K562 (cell line): Measurements from ENCODE around the gene OPCML. TPM values are rescaled to one million over a fixed set of nuclear protein-coding genes. Genes with fewer than 3 reads are reported as not detected.

Experiments used
- ATAC-seq: fragments of 200-7000 bp; cut with Tn5 transposase; 3 replicates; pipeline ENCODE4 v1.9.1; 2020; ENCODE audit warnings: moderate library complexity
- BruUV-seq: library from RNA; stranded (reverse); fragments of 400-500 nt; replicated peaks from 2 replicates; lab custom pipeline; 2021; lab: Mats Ljungman, UMichigan
- CTCF ChIA-PET: fragments of 300-600 bp; formaldehyde crosslinking; extraction: SDS; loops from one replicate; lab custom pipeline; 2021; ENCODE audit warnings: low intra/inter-chr PET ratio; lab: Yijun Ruan, JAX
- POLR2A ChIA-PET: fragments of 300-600, 350-650 bp; sonication (Branson Sonifier 250); formaldehyde crosslinking; extraction: SDS; loops from one replicate; lab custom pipeline; 2021; ENCODE audit warnings: antibody characterized with exemption, inconsistent platforms; lab: Yijun Ruan, JAX
- DNase-seq, 4 experiments: peaks; one replicate each; pipeline versions ENCODE4 v3.0.0 to v3.0.0-alpha.2; 2011 to 2018; ENCODE audit warnings: low spot score in 3 of 4, mixed read lengths in 3 of 4; ENCODE audit errors: extremely low read depth in 1 of 4
- FAIRE-seq: peaks from 2 replicates; lab custom pipeline; 2011; peaks lifted over from hg19 to GRCh38; lab: Jason Lieb, UNC
- H2AFZ ChIP-seq: 2 replicates; pipeline ENCODE4 v1.6.0; 2011; ENCODE audit warnings: low read depth, low read length, control low read depth, inconsistent platforms
- H3K27ac ChIP-seq: fragments of 200-600 bp; 3 replicates; pipeline ENCODE4 v1.8.0; 2011; ENCODE audit warnings: low read depth, mild to moderate bottlenecking, control low read depth, inconsistent platforms, low read length, moderate library complexity, mixed read lengths; ENCODE audit errors: extremely low read depth
- H3K27me3 ChIP-seq, 2 experiments: fragments of 300-600 bp in 1 of 2; 2 replicates in 1 of 2; 3 replicates in 1 of 2; pipeline versions ENCODE4 v1.6.0 to v1.8.0; 2011; ENCODE audit warnings: inconsistent platforms in 2 of 2, low read length in 2 of 2, mild to moderate bottlenecking in 1 of 2, mixed read lengths in 1 of 2, moderate library complexity in 1 of 2; ENCODE audit not compliant: control insufficient read depth in 2 of 2, insufficient read depth in 2 of 2
- H3K36me3 ChIP-seq: fragments of 300-600 bp; 3 replicates; pipeline ENCODE4 v1.8.0; 2011; ENCODE audit warnings: mild to moderate bottlenecking, low read length, inconsistent platforms; ENCODE audit not compliant: control insufficient read depth, insufficient read depth
- H3K4me1 ChIP-seq, 2 experiments: fragments of 200-600 bp in 1 of 2; replicated peaks in 1 of 2; 2 replicates in 1 of 2; 3 replicates in 1 of 2; pipeline versions ENCODE4 v1.5.1 to v1.8.0; 2011; ENCODE audit warnings: inconsistent platforms in 2 of 2, low read length in 2 of 2, mild to moderate bottlenecking in 1 of 2, mixed read lengths in 1 of 2, moderate library complexity in 1 of 2; ENCODE audit not compliant: control insufficient read depth in 2 of 2, insufficient read depth in 2 of 2
- H3K4me2 ChIP-seq: 2 replicates; pipeline ENCODE4 v1.6.1; 2011; ENCODE audit warnings: low read length, control low read depth, inconsistent platforms, mixed read lengths; ENCODE audit not compliant: insufficient read depth
- H3K4me3 ChIP-seq: fragments of 200-600 bp; sonication (generic), shearing (Covaris generic); 2 replicates; pipeline ENCODE4 v1.5.1; 2016; ENCODE audit warnings: control low read depth, inconsistent platforms
- H3K79me2 ChIP-seq: fragments of 200-600 bp; 3 replicates; pipeline ENCODE4 v1.8.0; 2011; ENCODE audit warnings: low read length, inconsistent platforms; ENCODE audit not compliant: control insufficient read depth, insufficient read depth
- H3K9ac ChIP-seq, 2 experiments: 2 replicates each; pipeline versions ENCODE4 v1.6.0 to v1.6.1; 2011; ENCODE audit warnings: low read depth in 2 of 2, low read length in 2 of 2, control low read depth in 1 of 2, inconsistent platforms in 1 of 2, mild to moderate bottlenecking in 1 of 2, mixed read lengths in 1 of 2; ENCODE audit not compliant: insufficient read depth in 1 of 2
- H3K9me1 ChIP-seq: one replicate; pipeline ENCODE4 v1.6.0; 2011; ENCODE audit warnings: inconsistent platforms, mild to moderate bottlenecking, low read length, moderate library complexity; ENCODE audit not compliant: control insufficient read depth, insufficient read depth
- H3K9me3 ChIP-seq: replicated peaks from 2 replicates; pipeline ENCODE4 v1.5.1; 2011; ENCODE audit warnings: low read depth, low read length, inconsistent platforms; ENCODE audit not compliant: control insufficient read depth, insufficient read depth
- H4K20me1 ChIP-seq: replicated peaks from 2 replicates; pipeline ENCODE4 v1.6.1; 2011; ENCODE audit warnings: low read length, inconsistent platforms, mixed read lengths; ENCODE audit not compliant: control insufficient read depth, insufficient read depth
- ATF7 ChIP-seq: fragments of 450-650 bp; IDR thresholded peaks from 2 replicates; pipeline ENCODE4 v1.7.1; 2014; ENCODE audit warnings: mild to moderate bottlenecking, moderate library complexity
- CREB3L1 ChIP-seq: fragments of 450-650 bp; IDR thresholded peaks from 2 replicates; pipeline ENCODE4 v1.6.1; 2014; ENCODE audit warnings: low read depth, mild to moderate bottlenecking, moderate library complexity, borderline replicate concordance
- FOXK1 ChIP-seq: sonication (generic); formaldehyde crosslinking; IDR thresholded peaks from 2 replicates; pipeline ENCODE4 v1.8.0; 2022; ENCODE audit warnings: missing genetic modification reagents, mild to moderate bottlenecking, borderline replicate concordance
- JUND ChIP-seq, 2 experiments: IDR thresholded peaks; 2 replicates in 1 of 2; 3 replicates in 1 of 2; pipeline ENCODE4 v1.6.1; 2011; ENCODE audit warnings: borderline replicate concordance in 2 of 2, low read depth in 2 of 2, low read length in 2 of 2, improper control_type of control experiment in 1 of 2, missing biosample characterization in 1 of 2, missing genetic modification characterization in 1 of 2, missing genetic modification reagents in 1 of 2
- MTA3 ChIP-seq: fragments of 450-650 bp; formaldehyde crosslinking; IDR thresholded peaks from 2 replicates; pipeline ENCODE4 v1.6.1; 2017; ENCODE audit warnings: mild to moderate bottlenecking, borderline replicate concordance
- MXI1 ChIP-seq: IDR thresholded peaks from 2 replicates; pipeline ENCODE4 v1.6.1; 2011; ENCODE audit warnings: low read depth, mild to moderate bottlenecking, improper control_type of control experiment, low read length
- RBM17 ChIP-seq: fragments of 200-400 bp; formaldehyde crosslinking; IDR thresholded peaks from 2 replicates; pipeline ENCODE4 v1.6.1; 2017; ENCODE audit warnings: low read depth, mild to moderate bottlenecking, low read length, borderline replicate concordance
- SLC30A9 ChIP-seq: fragments of 250-450 bp; sonication (Bioruptor Pico); IDR thresholded peaks from 2 replicates; pipeline ENCODE4 v1.8.0; 2022; ENCODE audit warnings: mild to moderate bottlenecking, moderate library complexity
- XRCC4 ChIP-seq: IDR thresholded peaks from one replicate; pipeline ENCODE4 v1.6.1; 2011; ENCODE audit not compliant: insufficient read depth, insufficient read length; ENCODE audit errors: extremely low read depth
- ZFP1 ChIP-seq: fragments of 450-650 bp; formaldehyde crosslinking; IDR thresholded peaks from 2 replicates; pipeline ENCODE4 v1.4.0; 2020; ENCODE audit warnings: mild to moderate bottlenecking, mixed read lengths
- ZMIZ1 ChIP-seq, 2 experiments: fragments of 150-350 bp in 1 of 2; IDR thresholded peaks; 2 replicates each; pipeline ENCODE4 v1.6.1; 2012 to 2016; ENCODE audit warnings: low read depth in 2 of 2, low read length in 2 of 2, mild to moderate bottlenecking in 1 of 2, moderate library complexity in 1 of 2
- ZNF253 ChIP-seq: fragments of 250-450 bp; sonication (Bioruptor Pico); conservative IDR thresholded peaks from 2 replicates; pipeline ENCODE4 v1.6.1; 2021; ENCODE audit warnings: mild to moderate bottlenecking
- ZNF280A ChIP-seq: fragments of 450-650 bp; IDR thresholded peaks from 2 replicates; pipeline ENCODE4 v1.6.1; 2018; ENCODE audit warnings: mild to moderate bottlenecking, low read depth; ENCODE audit not compliant: partially characterized antibody
- ZNF445 ChIP-seq: fragments of 250-450 bp; sonication (Bioruptor Pico); IDR thresholded peaks from 2 replicates; pipeline ENCODE4 v1.4.0; 2020; ENCODE audit warnings: low read depth, mild to moderate bottlenecking, moderate library complexity
- WGBS: fragments of 100-300 bp; shearing (Covaris generic); methylation state at CpG from one replicate; pipeline ENCODE4 v1.1.6; 2016; ENCODE audit warnings: low coverage, mixed read lengths; ENCODE audit not compliant: insufficient coverage; ENCODE audit errors: missing lambda C conversion rate; 5-methylcytosine and 5-hydroxymethylcytosine counted together
- in situ Hi-C: fragments of 300-500 bp; cut with MboI; formaldehyde crosslinking; loops from 4 replicates; pipeline ENCODE4 v1.15.0; 2018; ENCODE audit warnings: inconsistent platforms, mixed read lengths
- intact Hi-C: fragments of 100-400 bp; cut with micrococcal nuclease; formaldehyde crosslinking; loops from 2 replicates; pipeline ENCODE4 v1.14.2; 2022
- polyA plus RNA-seq, 8 experiments: library from polyadenylated mRNA; depleted of rRNA in 4 of 8; stranded (reverse) in 5 of 8; unstranded in 3 of 8; fragments of >200 nt; fragmentation: Nextera tagmentation in 2 of 8; fragmentation: Illumina TruSeq in 1 of 8; extraction: Ambion mirVana in 2 of 8; extraction: Trizol in 1 of 8; gene quantifications; 2 replicates each; pipeline versions ENCODE4 v1.2.1 to v1.2.3, GENCODE V29; 2011 to 2014; ENCODE audit warnings: inconsistent platforms in 1 of 8, missing spikeins in 1 of 8
- total RNA-seq, 7 experiments: library from RNA; depleted of rRNA in 6 of 7; stranded (reverse); fragments of >200 nt in 6 of 7; fragmentation: Illumina TruSeq in 2 of 7; extraction: Trizol in 2 of 7; gene quantifications; 2 replicates each; pipeline versions ENCODE4 v1.2.1 to v1.2.3, GENCODE V29; 2011 to 2021; ENCODE audit warnings: low replicate concordance in 1 of 7

OPCML gene
- total and polyA plus RNA-seq, 9 of the 15 experiments (the other 6 are each of a cell fraction or from before 2014, with no cell fraction given), result not detected

- no peak for TF ChIP-seq MXI1
- TF ChIP-seq ZNF253 (CRISPR knock-in tag), result no peak
- no peak for TF ChIP-seq ZNF280A
Measured at GRCh38 chr11:133467686-133468085, 64.6 kb downstream of the OPCML start (continued).

- BruUV-seq, result no TSS peak
- FAIRE-seq (no peak), DNase-seq (no peak), ATAC-seq (no peak)
- Histone ChIP-seq H2AFZ (no peak overlapping the region), H3K9me3 (no peaks in the 10 kb centered on the region; the same call in 1 of the 2 replicates), H3K27me3 (no peaks in the 10 kb centered on the region), H3K4me3 (no peak overlapping the region), H3K36me3 (no peaks in the 10 kb centered on the region), H3K79me2 (no peaks in the 10 kb centered on the region), H4K20me1 (no peaks in the 10 kb centered on the region), H3K27ac (no peak overlapping the region), H3K4me2 (no peak overlapping the region), H3K4me1 (no peaks in the 10 kb centered on the region), H3K9ac (no peak overlapping the region), H3K9me1 (no peaks in the 10 kb centered on the region)
- intact Hi-C loops, result no loop called here
- CTCF ChIA-PET, result no interaction called here
- POLR2A ChIA-PET, result no interaction called here
- in situ Hi-C loops, result no loop called here
- WGBS, result 6% methylated on average over 4 of the region's 4 CpGs
- TF ChIP-seq FOXK1 (CRISPR knock-in tag) (no peak), JUND (IDR thresholded peaks at IDR 0.05; ENCODE audit: borderline replicate concordance, low read depth, low read length) (no peak), JUND (tag; IDR thresholded peaks at IDR 0.05; ENCODE audit: borderline replicate concordance, low read depth, low read length) (no peak), CREB3L1 (no peak), XRCC4 (no peak), ZMIZ1 (IDR thresholded peaks at IDR 0.05; ENCODE audit: low read depth in 2 of 2, low read length in 2 of 2) (no peak), MTA3 (no peak), ATF7 (no peak), ZFP1 (CRISPR knock-in tag) (no peak), RBM17 (no peak), ZNF445 (CRISPR knock-in tag) (no peak), SLC30A9 (CRISPR knock-in tag) (no peak)
Measured at GRCh38 chr11:133443206-133443747, 89.0 kb downstream of the OPCML start.
